Thoracic aorta (tissue), 2 donors: ENCODE measurements around the gene HSPA12A. TPM values are rescaled to one million over a fixed set of nuclear protein-coding genes. Genes with fewer than 3 reads are reported as not detected.

Experiments
- ATAC-seq: fragments of 150-250 bp; one replicate; pipeline ENCODE4 v1.8.0; 2017; ENCODE audit warnings: low read depth; ENCODE audit not compliant: insufficient number of reproducible peaks, low FRiP score
- DNase-seq: peaks from one replicate; pipeline ENCODE4 v3.0.0-alpha.2; 2020; ENCODE audit warnings: low spot score
- H3K27ac ChIP-seq, 2 donors: fragments of 200-600 bp; sonication (generic); 1 replicate in 1 of 2; 2 replicates in 1 of 2; pipeline ENCODE4 v1.5.1; 2016; ENCODE audit warnings: mild to moderate bottlenecking in 2 of 2, moderate library complexity in 2 of 2
- H3K27me3 ChIP-seq: fragments of 200-600 bp; sonication (generic); replicated peaks from 2 replicates; pipeline ENCODE4 v1.6.0; 2016; ENCODE audit warnings: mild to moderate bottlenecking; ENCODE audit not compliant: insufficient read depth
- H3K36me3 ChIP-seq: fragments of 200-600 bp; sonication (generic); one replicate; pipeline ENCODE4 v1.5.1; 2016
- H3K4me1 ChIP-seq, 2 donors: fragments of 200-600 bp; sonication (generic); 1 replicate in 1 of 2; 2 replicates in 1 of 2; pipeline versions ENCODE4 v1.5.1 to v1.6.0; 2016; ENCODE audit warnings: low read depth in 2 of 2, mild to moderate bottlenecking in 1 of 2; ENCODE audit not compliant: control insufficient read depth in 1 of 2
- H3K4me3 ChIP-seq: fragments of 200-600 bp; sonication (generic); 2 replicates; pipeline ENCODE4 v1.5.1; 2016; ENCODE audit warnings: mild to moderate bottlenecking
- H3K9me3 ChIP-seq: fragments of 200-600 bp; sonication (generic); 2 replicates; pipeline ENCODE4 v1.5.1; 2016
- CTCF ChIP-seq: fragments of 200-600 bp; sonication (generic); IDR thresholded peaks from one replicate; pipeline ENCODE4 v1.5.1; 2019; ENCODE audit warnings: antibody characterized with exemption
- total RNA-seq, 2 donors: library from RNA; depleted of rRNA; stranded (reverse); fragments of >200 nt; gene quantifications; one replicate each; pipeline versions ENCODE4 v1.1.0 to v1.2.3, GENCODE V29; 2016

Gene HSPA12A
- total RNA-seq, 2 donors from 2014 or later: 10.2 to 13.6 TPM

GRCh38 chr10:116668446-116668845 is 73.9 kb downstream of the HSPA12A start:
- no peaks in the 10 kb centered on the region for H3K27me3 ChIP-seq
- TF ChIP-seq CTCF: no peak
- ATAC-seq (no peak), DNase-seq (no peak)
- no peaks in the 10 kb centered on the region for H3K9me3 ChIP-seq
- peaks cover 6% of the 10 kb centered on the region for H3K36me3 ChIP-seq
- H3K27ac ChIP-seq: no peak overlapping the region
- no peak overlapping the region for H3K4me3 ChIP-seq
- H3K4me1 ChIP-seq: peaks cover 6 to 8% of the 10 kb centered on the region in 2 donors

GRCh38 chr10:116668018-116668417 is 74.3 kb downstream of the HSPA12A start:
- H3K9me3 ChIP-seq: no peaks in the 10 kb centered on the region
- H3K27ac ChIP-seq: no peak overlapping the region
- no peak for TF ChIP-seq CTCF
- no peaks in the 10 kb centered on the region for H3K27me3 ChIP-seq
- H3K4me1 ChIP-seq: peaks cover 6 to 8% of the 10 kb centered on the region in 2 donors
- peaks cover 2% of the 10 kb centered on the region for H3K36me3 ChIP-seq
- no peak overlapping the region for H3K4me3 ChIP-seq
- no peak for DNase-seq
- ATAC-seq: no peak

GRCh38 chr10:116667484-116667883 is 74.9 kb downstream of the HSPA12A start:
- no peak overlapping the region for H3K4me3 ChIP-seq
- H3K36me3 ChIP-seq: no peaks in the 10 kb centered on the region
- H3K9me3 ChIP-seq: no peaks in the 10 kb centered on the region
- peaks cover 6 to 8% of the 10 kb centered on the region in 2 donors for H3K4me1 ChIP-seq
- no peaks in the 10 kb centered on the region for H3K27me3 ChIP-seq
- DNase-seq (no peak), ATAC-seq (no peak)
- H3K27ac ChIP-seq: no peak overlapping the region
- no peak for TF ChIP-seq CTCF

GRCh38 chr10:116665541-116666125 is 76.7 kb downstream of the HSPA12A start:
- Histone ChIP-seq H3K4me1 (peaks cover 6 to 8% of the 10 kb centered on the region in 2 donors), H3K9me3 (no peaks in the 10 kb centered on the region), H3K4me3 (peak overlapping the region; percentile 67), H3K27me3 (no peaks in the 10 kb centered on the region), H3K36me3 (no peaks in the 10 kb centered on the region), H3K27ac (peak overlapping the region in 1 of 2 donors; percentile 17)
- ATAC-seq: no peak
- TF ChIP-seq CTCF: no peak
- no peak for DNase-seq

GRCh38 chr10:116664631-116665030 is 77.7 kb downstream of the HSPA12A start:
- DNase-seq (no peak), ATAC-seq (no peak)
- Histone ChIP-seq H3K36me3 (no peaks in the 10 kb centered on the region), H3K27me3 (no peaks in the 10 kb centered on the region), H3K9me3 (no peaks in the 10 kb centered on the region), H3K4me1 (peaks cover 6 to 8% of the 10 kb centered on the region in 2 donors), H3K27ac (no peak overlapping the region), H3K4me3 (no peak overlapping the region)
- no peak for TF ChIP-seq CTCF
